GM19240 (cell line): ENCODE results near the gene FEM1B.

Experiments
- DNase-seq: peaks from one replicate; pipeline ENCODE4 v3.0.0; 2011; ENCODE audit warnings: low spot score; ENCODE audit not compliant: insufficient read length

Gene FEM1B

GRCh38 chr15:68284616-68285258 lies 7.2 kb downstream of the FEM1B start:
- no peak for DNase-seq

- DNase-seq = no peak
Measured at GRCh38 chr15:68285259-68285980, 7.9 kb downstream of the FEM1B start.

GRCh38 chr15:68286256-68286655 lies 8.7 kb downstream of the FEM1B start:
- DNase-seq = no peak

GRCh38 chr15:68289057-68289456 lies 11.5 kb downstream of the FEM1B start:
- no peak for DNase-seq

- no peak for DNase-seq
Measured at GRCh38 chr15:68289621-68290352, 12.2 kb downstream of the FEM1B start.

- no peak for DNase-seq
Measured at GRCh38 chr15:68290715-68291114, 13.2 kb downstream of the FEM1B start.

- no peak for DNase-seq
Measured at GRCh38 chr15:68292157-68292781, 14.7 kb downstream of the FEM1B start.

- DNase-seq = no peak
Measured at GRCh38 chr15:68292967-68293366, 15.4 kb downstream of the FEM1B start.

- DNase-seq = no peak
Measured at GRCh38 chr15:68295014-68295805, 17.7 kb downstream of the FEM1B start.

GRCh38 chr15:68298336-68298735 lies 20.8 kb downstream of the FEM1B start:
- DNase-seq = no peak

GRCh38 chr15:68298882-68299381 lies 21.4 kb downstream of the FEM1B start:
- DNase-seq = peak; percentile 45

- DNase-seq = no peak
Measured at GRCh38 chr15:68299436-68299835, 21.9 kb downstream of the FEM1B start.

- DNase-seq = no peak
Measured at GRCh38 chr15:68300115-68300940, 22.8 kb downstream of the FEM1B start.

- DNase-seq = no peak
Measured at GRCh38 chr15:68301301-68301700, 23.8 kb downstream of the FEM1B start.

- no peak for DNase-seq
Measured at GRCh38 chr15:68302729-68303128, 25.2 kb downstream of the FEM1B start.

GRCh38 chr15:68303134-68303533 lies 25.6 kb downstream of the FEM1B start:
- DNase-seq = no peak

- DNase-seq = no peak
Measured at GRCh38 chr15:68303560-68304436, 26.3 kb downstream of the FEM1B start.

GRCh38 chr15:68304589-68305337 lies 27.2 kb downstream of the FEM1B start:
- no peak for DNase-seq
